GM12878 (cell line): ENCODE measurements around the gene SIK2. TPM values are rescaled to one million over a fixed set of nuclear protein-coding genes. Genes with fewer than 3 reads are reported as not detected.

Source experiments
- ATAC-seq: fragments of 200-7000 bp; cut with Tn5 transposase; 3 replicates; pipeline ENCODE4 v1.9.1; 2020; ENCODE audit warnings: mild to moderate bottlenecking, moderate library complexity
- BruUV-seq: library from RNA; stranded (reverse); fragments of 400-500 nt; replicated peaks from 2 replicates; lab custom pipeline; 2021; lab: Mats Ljungman, UMichigan
- CTCF ChIA-PET: fragments of 300-600 bp; sonication (Branson Sonifier 250); formaldehyde crosslinking; extraction: SDS; loops from one replicate; lab custom pipeline; 2021; ENCODE audit warnings: inconsistent platforms; lab: Yijun Ruan, JAX
- POLR2A ChIA-PET: fragments of 350-600 bp; formaldehyde crosslinking; extraction: SDS; loops from one replicate; lab custom pipeline; 2021; ENCODE audit warnings: inconsistent platforms; lab: Charles Lee
- RAD21 ChIA-PET: fragments of 300-600 bp; sonication (Branson Sonifier 250); formaldehyde crosslinking; loops from one replicate; lab custom pipeline; 2023; ENCODE audit warnings: antibody characterized with exemption; ENCODE audit not compliant: unreplicated experiment; lab: Charles Lee
- SMC1A ChIA-PET: fragments of 300-600 bp; sonication (Branson Sonifier 250); formaldehyde crosslinking; loops from one replicate; lab custom pipeline; 2023; ENCODE audit not compliant: unreplicated experiment, uncharacterized antibody; lab: Charles Lee
- DNase-seq: peaks from one replicate; pipeline ENCODE4 v3.0.0-alpha.2; 2011; ENCODE audit warnings: low read depth, low spot score
- FAIRE-seq: peaks from 3 replicates; lab custom pipeline; 2011; peaks lifted over from hg19 to GRCh38; lab: Jason Lieb, UNC
- H2AFZ ChIP-seq: 2 replicates; pipeline ENCODE4 v1.6.0; 2011; ENCODE audit warnings: low read depth, low read length, control low read depth; ENCODE audit not compliant: control insufficient read depth
- H3K27ac ChIP-seq: 2 replicates; pipeline ENCODE4 v1.5.1; 2011; ENCODE audit warnings: control low read depth; ENCODE audit not compliant: control insufficient read depth, insufficient read depth
- H3K27me3 ChIP-seq, 2 experiments: replicated peaks in 1 of 2; 2 replicates each; pipeline versions ENCODE4 v1.6.0 to v1.6.1; 2011; ENCODE audit warnings: low read length in 1 of 2; ENCODE audit not compliant: control insufficient read depth in 2 of 2, insufficient read depth in 2 of 2
- H3K36me3 ChIP-seq, 2 experiments: 2 replicates each; pipeline ENCODE4 v1.5.1; 2011; ENCODE audit warnings: low read length in 1 of 2; ENCODE audit not compliant: control insufficient read depth in 2 of 2, insufficient read depth in 2 of 2
- H3K4me1 ChIP-seq: 2 replicates; pipeline ENCODE4 v1.6.1; 2011; ENCODE audit warnings: mild to moderate bottlenecking, low read length, moderate library complexity, mixed read lengths; ENCODE audit not compliant: control insufficient read depth, insufficient read depth
- H3K4me2 ChIP-seq: 2 replicates; pipeline ENCODE4 v1.6.0; 2011; ENCODE audit warnings: control low read depth; ENCODE audit not compliant: control insufficient read depth, insufficient read depth
- H3K4me3 ChIP-seq: fragments of 200-600 bp; sonication (generic); 2 replicates; pipeline ENCODE4 v1.5.1; 2016
- H3K79me2 ChIP-seq: 2 replicates; pipeline ENCODE4 v1.6.0; 2011; ENCODE audit warnings: low read length; ENCODE audit not compliant: control insufficient read depth, insufficient read depth
- H3K9ac ChIP-seq: 2 replicates; pipeline ENCODE4 v1.8.0; 2011; ENCODE audit warnings: low read length, control low read depth, mixed read lengths; ENCODE audit not compliant: control insufficient read depth, insufficient read depth
- H3K9me3 ChIP-seq: replicated peaks from 3 replicates; pipeline ENCODE4 v1.5.1; 2011; ENCODE audit warnings: mild to moderate bottlenecking, low read length; ENCODE audit not compliant: control insufficient read depth, insufficient read depth
- H4K20me1 ChIP-seq: 2 replicates; pipeline ENCODE4 v1.6.0; 2011; ENCODE audit not compliant: control insufficient read depth, insufficient read depth
- ATF7 ChIP-seq: fragments of 450-650 bp; IDR thresholded peaks from 2 replicates; pipeline ENCODE4 v1.6.1; 2016; ENCODE audit warnings: low read depth, mild to moderate bottlenecking
- BHLHE40 ChIP-seq, 2 experiments: fragments of 450-650 bp in 1 of 2; IDR thresholded peaks; 2 replicates each; pipeline ENCODE4 v1.6.1; 2011 to 2017; ENCODE audit warnings: low read depth in 2 of 2, borderline replicate concordance in 1 of 2, improper control_type of control experiment in 1 of 2, low read length in 1 of 2, mild to moderate bottlenecking in 1 of 2
- CREB1 ChIP-seq: IDR thresholded peaks from 2 replicates; pipeline ENCODE4 v1.6.1; 2012; ENCODE audit warnings: low read depth, mild to moderate bottlenecking, inconsistent platforms
- EED ChIP-seq: sonication (generic); IDR thresholded peaks from 2 replicates; pipeline ENCODE4 v1.6.1; 2016; ENCODE audit warnings: antibody characterized with exemption, low read depth
- ELK1 ChIP-seq: IDR thresholded peaks from 2 replicates; pipeline ENCODE4 v1.6.1; 2012; ENCODE audit warnings: low read depth, low read length, improper control_type of control experiment
- NFIC ChIP-seq: IDR thresholded peaks from 2 replicates; pipeline ENCODE4 v1.6.1; 2012; ENCODE audit warnings: low read depth, mild to moderate bottlenecking, inconsistent platforms, low read length, moderate library complexity
- WGBS: methylation state at CpG from one replicate; pipeline ENCODE4 v1.1.6; 2016; ENCODE audit warnings: low lambda C conversion rate; ENCODE audit not compliant: insufficient replicate concordance, insufficient coverage; ENCODE audit errors: missing lambda C conversion rate; 5-methylcytosine and 5-hydroxymethylcytosine counted together
- in situ Hi-C: fragments of 300-500 bp; cut with MboI; formaldehyde crosslinking; loops from 9 replicates; pipeline ENCODE4 v1.14.3; 2018; ENCODE audit warnings: mixed read lengths
- intact Hi-C: fragments of 100-400 bp; cut with micrococcal nuclease; formaldehyde crosslinking; loops from one replicate; pipeline ENCODE4 v1.14.2; 2022; ENCODE audit not compliant: unreplicated experiment
- polyA plus RNA-seq, 11 experiments: library from polyadenylated mRNA; depleted of rRNA in 4 of 11; unstranded in 6 of 11; stranded (reverse) in 5 of 11; fragments of >200 nt; fragmentation: Nextera tagmentation in 4 of 11; fragmentation: Illumina TruSeq in 1 of 11; extraction: Ambion mirVana in 4 of 11; extraction: Trizol in 1 of 11; gene quantifications; 1 replicate in 1 of 11; 2 replicates in 10 of 11; pipeline versions ENCODE4 v1.2.1 to v1.2.3, GENCODE V29; 2011 to 2016; ENCODE audit warnings: inconsistent platforms in 2 of 11, missing spikeins in 2 of 11, low read depth in 1 of 11
- total RNA-seq, 4 experiments: library from RNA; depleted of rRNA in 3 of 4; stranded (reverse); fragments of >200 nt in 3 of 4; fragmentation: Illumina TruSeq in 1 of 4; extraction: Trizol in 1 of 4; gene quantifications; 2 replicates each; pipeline versions ENCODE4 v1.2.1 to v1.2.3, GENCODE V29; 2013 to 2021
- TF ChIP-seq, protein P1 (sequence below): fragments of 450-650 bp; IDR thresholded peaks from 2 replicates; pipeline ENCODE4 v1.6.1; 2016; ENCODE audit warnings: mild to moderate bottlenecking

Gene SIK2
- total and polyA plus RNA-seq, 10 of the 15 experiments (the other 5 are each of a cell fraction or from before 2014, with no cell fraction given) = 0.97 to 14.2 (median 4.5) TPM

GRCh38 chr11:111741751-111742150, 139.5 kb downstream of the SIK2 start:
- CTCF ChIA-PET = interaction anchor here (0.7 to 1.6 kb wide), 2 partner anchors 23 to 43 kb away, joined by 3 to 4 read pairs; no protein-coding TSS in a partner anchor
- TF ChIP-seq EED (no peak), NFIC (no peak), ELK1 (no peak), BHLHE40 (IDR thresholded peaks at IDR 0.05; ENCODE audit: borderline replicate concordance in 1 of 2, low read depth in 2 of 2, low read length in 1 of 2) (no peak), ATF7 (no peak), CREB1 (no peak)
- TF ChIP-seq, protein P1, sequence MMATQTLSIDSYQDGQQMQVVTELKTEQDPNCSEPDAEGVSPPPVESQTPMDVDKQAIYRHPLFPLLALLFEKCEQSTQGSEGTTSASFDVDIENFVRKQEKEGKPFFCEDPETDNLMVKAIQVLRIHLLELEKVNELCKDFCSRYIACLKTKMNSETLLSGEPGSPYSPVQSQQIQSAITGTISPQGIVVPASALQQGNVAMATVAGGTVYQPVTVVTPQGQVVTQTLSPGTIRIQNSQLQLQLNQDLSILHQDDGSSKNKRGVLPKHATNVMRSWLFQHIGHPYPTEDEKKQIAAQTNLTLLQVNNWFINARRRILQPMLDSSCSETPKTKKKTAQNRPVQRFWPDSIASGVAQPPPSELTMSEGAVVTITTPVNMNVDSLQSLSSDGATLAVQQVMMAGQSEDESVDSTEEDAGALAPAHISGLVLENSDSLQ = no peak
- ATAC-seq = no peak
- DNase-seq = no peak
- no TSS peak for BruUV-seq
- Histone ChIP-seq H3K9ac (no peak overlapping the region), H3K79me2 (no peaks in the 10 kb centered on the region), H3K4me3 (no peak overlapping the region), H3K27me3 (no peaks in the 10 kb centered on the region), H4K20me1 (no peaks in the 10 kb centered on the region), H3K4me1 (peaks cover 5% of the 10 kb centered on the region; the same call in 1 of the 2 replicates), H3K4me2 (no peak overlapping the region), H3K27ac (no peak overlapping the region), H3K36me3 (peaks cover 9 to 38% of the 10 kb centered on the region in 2 experiments), H3K9me3 (no peaks in the 10 kb centered on the region), H2AFZ (no peak overlapping the region)
- POLR2A ChIA-PET = no interaction called here
- no peak for FAIRE-seq
- intact Hi-C loops (no loop called here), in situ Hi-C loops (no loop called here)
- 91% methylated on average over 2 of the region's 2 CpGs for WGBS
- RAD21 ChIA-PET = interaction anchor here (0.6 to 2.7 kb wide), 2 partner anchors 24 to 137 kb away, joined by 3 to 12 read pairs; partner anchors contain the start of gene PPP2R1B
- SMC1A ChIA-PET = interaction anchor here (1.1 to 2.6 kb wide), 7 partner anchors 9 to 102 kb away, joined by 3 to 11 read pairs (median 5); no protein-coding TSS in a partner anchor
